RWPE2 (cell line): ENCODE results near the gene LRP2.

Experiments
- ATAC-seq: fragments of 200-7000 bp; cut with Tn5 transposase; 3 replicates; pipeline ENCODE4 v1.9.1; 2021; ENCODE audit warnings: low read depth
- DNase-seq: peaks from one replicate; pipeline ENCODE4 v3.0.0-alpha.2; 2020; ENCODE audit warnings: low spot score
- H3K27ac ChIP-seq: fragments of 450-650 bp; 2 replicates; pipeline ENCODE4 v1.5.1; 2017; ENCODE audit warnings: mild to moderate bottlenecking; ENCODE audit not compliant: poor library complexity, severe bottlenecking
- H3K27me3 ChIP-seq: fragments of 250-450 bp; sonication (Bioruptor Pico); 2 replicates; pipeline ENCODE4 v1.5.1; 2021; ENCODE audit warnings: mild to moderate bottlenecking, moderate library complexity; ENCODE audit not compliant: insufficient read depth, poor library complexity, severe bottlenecking
- H3K36me3 ChIP-seq: fragments of 250-450 bp; sonication (Bioruptor Pico); 2 replicates; pipeline ENCODE4 v1.5.1; 2020; ENCODE audit warnings: low read depth, mild to moderate bottlenecking, moderate library complexity
- H3K4me1 ChIP-seq: fragments of 250-450 bp; sonication (Bioruptor Pico); 2 replicates; pipeline ENCODE4 v1.5.1; 2021; ENCODE audit warnings: mild to moderate bottlenecking, moderate library complexity; ENCODE audit not compliant: insufficient read depth, poor library complexity, severe bottlenecking
- H3K4me3 ChIP-seq: fragments of 250-450 bp; sonication (Bioruptor Pico); 2 replicates; pipeline ENCODE4 v1.5.1; 2021; ENCODE audit warnings: mild to moderate bottlenecking, moderate library complexity; ENCODE audit not compliant: severe bottlenecking
- H3K9me3 ChIP-seq: fragments of 250-450 bp; sonication (Bioruptor Pico); 2 replicates; pipeline ENCODE4 v1.5.1; 2021; ENCODE audit warnings: mild to moderate bottlenecking, moderate library complexity; ENCODE audit not compliant: severe bottlenecking
- CTCF ChIP-seq: fragments of 450-650 bp; IDR thresholded peaks from one replicate; pipeline ENCODE4 v1.5.1; 2017; ENCODE audit warnings: mild to moderate bottlenecking, moderate library complexity; ENCODE audit not compliant: poor library complexity, severe bottlenecking

The LRP2 gene

GRCh38 chr2:169146220-169146619 is 216.1 kb downstream of the LRP2 start:
- Histone ChIP-seq H3K27me3 (no peaks in the 10 kb centered on the region), H3K27ac (no peak overlapping the region), H3K36me3 (no peaks in the 10 kb centered on the region), H3K9me3 (no peaks in the 10 kb centered on the region), H3K4me3 (no peak overlapping the region), H3K4me1 (no peaks in the 10 kb centered on the region)
- no peak for ATAC-seq
- TF ChIP-seq CTCF = no peak
- no peak for DNase-seq

GRCh38 chr2:169143998-169144397 is 218.3 kb downstream of the LRP2 start:
- Histone ChIP-seq H3K36me3 (no peaks in the 10 kb centered on the region), H3K4me3 (no peak overlapping the region), H3K27ac (no peak overlapping the region), H3K4me1 (no peaks in the 10 kb centered on the region), H3K27me3 (no peaks in the 10 kb centered on the region), H3K9me3 (no peaks in the 10 kb centered on the region)
- TF ChIP-seq CTCF = no peak
- ATAC-seq (no peak), DNase-seq (no peak)

DNA sequence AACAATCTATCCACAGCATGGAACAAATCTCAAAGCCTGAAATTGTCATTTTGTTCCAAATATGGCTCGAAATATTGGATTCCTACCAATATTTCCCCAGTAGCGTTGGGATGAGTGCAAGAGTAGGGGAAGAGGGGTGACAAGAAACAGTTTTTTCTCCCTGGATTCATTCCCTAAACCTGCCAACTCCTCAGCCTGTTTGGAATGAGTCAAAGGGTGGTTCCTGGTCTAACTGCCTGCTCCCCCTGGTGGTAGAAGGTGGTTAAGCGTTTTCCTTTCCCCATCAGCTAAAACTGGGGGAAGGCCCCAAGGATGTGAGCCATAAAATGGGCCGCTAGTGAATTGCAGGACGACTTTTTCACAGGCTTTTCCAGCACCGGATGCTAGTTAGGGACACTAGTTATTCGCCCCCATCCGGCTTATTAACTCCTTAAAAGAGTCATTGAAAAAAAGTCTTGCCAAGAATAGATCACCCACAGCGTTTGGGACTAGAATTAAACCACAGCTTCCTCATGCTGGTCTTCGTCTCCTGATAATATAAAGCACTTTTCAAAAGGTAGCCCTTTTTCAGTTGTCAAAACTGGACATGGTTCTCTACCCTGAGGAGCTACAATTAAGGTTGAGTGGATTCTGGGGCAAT is 220.5 kb downstream of the LRP2 start:
- H3K4me1 ChIP-seq = no peaks in the 10 kb centered on the region
- no peak overlapping the region for H3K4me3 ChIP-seq
- peak; percentile 75 for ATAC-seq
- H3K36me3 ChIP-seq = no peaks in the 10 kb centered on the region
- peak; percentile 89 for TF ChIP-seq CTCF
- no peak for DNase-seq
- H3K9me3 ChIP-seq = no peaks in the 10 kb centered on the region
- no peaks in the 10 kb centered on the region for H3K27me3 ChIP-seq
- H3K27ac ChIP-seq = no peak overlapping the region

GRCh38 chr2:169139993-169140767 is 222.2 kb downstream of the LRP2 start:
- Histone ChIP-seq H3K27ac (no peak overlapping the region), H3K9me3 (no peaks in the 10 kb centered on the region), H3K27me3 (no peaks in the 10 kb centered on the region), H3K4me3 (no peak overlapping the region), H3K36me3 (no peaks in the 10 kb centered on the region), H3K4me1 (no peaks in the 10 kb centered on the region)
- ATAC-seq (no peak), DNase-seq (no peak)
- no peak for TF ChIP-seq CTCF

DNA sequence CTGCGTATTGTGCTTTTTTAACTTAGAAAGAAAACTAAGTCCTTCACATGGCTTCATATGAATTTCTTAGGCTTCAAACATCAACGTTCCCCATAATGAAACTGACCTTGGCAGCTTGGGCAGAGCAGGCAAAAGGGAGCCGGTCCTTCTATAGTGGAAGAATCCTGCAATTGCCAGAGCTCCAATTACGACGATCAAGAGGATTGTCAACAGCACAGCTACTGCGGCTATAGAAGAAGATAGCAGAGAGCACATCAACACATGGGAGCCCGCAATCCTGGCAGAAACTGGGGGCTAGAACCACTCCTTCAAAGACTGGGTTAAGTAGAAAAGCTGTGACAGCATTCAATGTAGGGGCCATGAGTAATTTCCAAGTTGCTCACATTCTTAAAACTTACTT is 223.2 kb downstream of the LRP2 start:
- no peak for TF ChIP-seq CTCF
- DNase-seq (no peak), ATAC-seq (no peak)
- no peak overlapping the region for H3K27ac ChIP-seq
- H3K9me3 ChIP-seq = no peaks in the 10 kb centered on the region
- no peaks in the 10 kb centered on the region for H3K36me3 ChIP-seq
- H3K4me1 ChIP-seq = no peaks in the 10 kb centered on the region
- H3K27me3 ChIP-seq = no peaks in the 10 kb centered on the region
- H3K4me3 ChIP-seq = no peak overlapping the region
